Lower lobe of right lung (tissue), 2 donors: ENCODE results near the gene RAB8A. TPM values are rescaled to one million over a fixed set of nuclear protein-coding genes. Genes with fewer than 3 reads are reported as not detected.
"Not testable (repeated sequence)": the region's sequence is repeated elsewhere in the genome, so short reads cannot be mapped to it uniquely, and the experiment has no call there.

ENCODE experiments used
- ATAC-seq, 2 donors: fragments of 200-7000 bp; cut with Tn5 transposase; one replicate each; pipeline ENCODE4 v1.9.1; 2020 to 2022; ENCODE audit warnings: mild to moderate bottlenecking in 2 of 2, moderate library complexity in 2 of 2
- DNase-seq: peaks from one replicate; pipeline ENCODE4 v3.0.0-alpha.2; 2020
- H3K27ac ChIP-seq: fragments of 200-600 bp; one replicate; pipeline ENCODE4 v1.8.0; 2022
- H3K27me3 ChIP-seq: fragments of 200-600 bp; one replicate; pipeline ENCODE4 v1.8.0; 2022; ENCODE audit warnings: low read depth
- H3K36me3 ChIP-seq: fragments of 200-600 bp; one replicate; pipeline ENCODE4 v1.8.0; 2022; ENCODE audit warnings: mild to moderate bottlenecking
- H3K4me1 ChIP-seq: fragments of 200-600 bp; one replicate; pipeline ENCODE4 v1.8.0; 2022
- H3K4me3 ChIP-seq: fragments of 200-600 bp; one replicate; pipeline ENCODE4 v1.8.0; 2022; ENCODE audit warnings: mild to moderate bottlenecking
- H3K9me3 ChIP-seq: fragments of 200-600 bp; one replicate; pipeline ENCODE4 v1.8.0; 2022
- CTCF ChIP-seq: fragments of 200-600 bp; IDR thresholded peaks from one replicate; pipeline ENCODE4 v1.8.0; 2022; ENCODE audit warnings: antibody characterized with exemption, mild to moderate bottlenecking
- intact Hi-C: fragments of 100-400 bp; cut with DNase I; formaldehyde crosslinking; loops from one replicate; pipeline ENCODE4 v1.11.0; 2022
- total RNA-seq: library from RNA; stranded (reverse); fragmentation: NEBNext Ultra II Directional; extraction: Animal tissue kit (Norgen Biotek cat#: 25700); gene quantifications from one replicate; pipeline ENCODE4 v1.2.1, GENCODE V29; 2021
- donor health status: DM: no; HTN: yes; CAD: no; lungs with severe emphysema.

RAB8A gene
- total RNA-seq, 1 donor from 2014 or later, result 110 TPM

- TF ChIP-seq CTCF, result no peak
- Histone ChIP-seq H3K4me3 (no peak overlapping the region), H3K4me1 (no peaks in the 10 kb centered on the region), H3K27ac (no peak overlapping the region), H3K27me3 (no peaks in the 10 kb centered on the region), H3K36me3 (no peaks in the 10 kb centered on the region), H3K9me3 (no peaks in the 10 kb centered on the region)
- intact Hi-C loops, result no loop called here
- peak in 1 of 2 donors; percentile 52 for ATAC-seq
- no peak for DNase-seq
Measured at GRCh38 chr19:16168465-16169081, 56.9 kb downstream of the RAB8A start.

- no peaks in the 10 kb centered on the region for H3K36me3 ChIP-seq
- no peak overlapping the region for H3K27ac ChIP-seq
- DNase-seq (no peak), ATAC-seq (no peak)
- no peak overlapping the region for H3K4me3 ChIP-seq
- H3K27me3 ChIP-seq, result no peaks in the 10 kb centered on the region
- H3K4me1 ChIP-seq, result no peaks in the 10 kb centered on the region
- TF ChIP-seq CTCF, result no peak
- intact Hi-C loops, result no loop called here
- no peaks in the 10 kb centered on the region for H3K9me3 ChIP-seq
Measured at GRCh38 chr19:16170134-16170533, 58.4 kb downstream of the RAB8A start.

- Histone ChIP-seq H3K36me3 (no peaks in the 10 kb centered on the region), H3K27ac (no peak overlapping the region), H3K9me3 (no peaks in the 10 kb centered on the region), H3K27me3 (no peaks in the 10 kb centered on the region), H3K4me1 (no peaks in the 10 kb centered on the region), H3K4me3 (no peak overlapping the region)
- ATAC-seq (no peak), DNase-seq (no peak)
- no peak for TF ChIP-seq CTCF
- intact Hi-C loops, result no loop called here
Measured at GRCh38 chr19:16175954-16176353, 64.3 kb downstream of the RAB8A start.

GRCh38 chr19:16178866-16179265, 67.2 kb downstream of the RAB8A start:
- intact Hi-C loops, H3K4me1 ChIP-seq, H3K4me3 ChIP-seq, ATAC-seq, H3K27ac ChIP-seq, H3K36me3 ChIP-seq, DNase-seq, H3K9me3 ChIP-seq, H3K27me3 ChIP-seq: not testable (repeated sequence)

- TF ChIP-seq CTCF, result no peak
- intact Hi-C loops, result loop anchor here (10.0 kb wide), 1 partner anchor 136 kb away; no protein-coding TSS in a partner anchor
- Histone ChIP-seq H3K27ac (no peak overlapping the region), H3K9me3 (no peaks in the 10 kb centered on the region), H3K4me1 (peaks cover 3% of the 10 kb centered on the region), H3K27me3 (no peaks in the 10 kb centered on the region), H3K4me3 (no peak overlapping the region), H3K36me3 (no peaks in the 10 kb centered on the region)
- no peak for ATAC-seq
- no peak for DNase-seq
Measured at GRCh38 chr19:16180611-16181010, 68.9 kb downstream of the RAB8A start.

Other genes starting within 250 kb of the RAB8A start
- not detected for gene CYP4F2, start 213.8 kb upstream of the RAB8A start, total RNA-seq
- 3.5 TPM for gene CYP4F11, start 177.4 kb upstream of the RAB8A start, total RNA-seq
- not detected for gene OR10H4, start 162.9 kb upstream of the RAB8A start, total RNA-seq
- gene TPM4, start 35.4 kb upstream of the RAB8A start, total RNA-seq, result 319 TPM
- gene HSH2D, start 31.8 kb downstream of the RAB8A start, total RNA-seq, result 8.2 TPM
- not detected for gene CIB3, start 61.6 kb downstream of the RAB8A start, total RNA-seq
- gene FAM32A, start 73.5 kb downstream of the RAB8A start, total RNA-seq, result 59.9 TPM
- 66.0 TPM for gene AP1M1, start 86.0 kb downstream of the RAB8A start, total RNA-seq
- gene KLF2, start 212.9 kb downstream of the RAB8A start, total RNA-seq, result 137 TPM